Measurements from ENCODE around the gene LRRC8C. TPM values are rescaled to one million over a fixed set of nuclear protein-coding genes. Genes with fewer than 3 reads are reported as not detected.

The LRRC8C gene
- total and polyA plus RNA-seq, 10 of the 15 experiments (the other 5 are each of a cell fraction or from before 2014, with no cell fraction given): 2.3 to 16.3 (median 10.8) TPM

DNA sequence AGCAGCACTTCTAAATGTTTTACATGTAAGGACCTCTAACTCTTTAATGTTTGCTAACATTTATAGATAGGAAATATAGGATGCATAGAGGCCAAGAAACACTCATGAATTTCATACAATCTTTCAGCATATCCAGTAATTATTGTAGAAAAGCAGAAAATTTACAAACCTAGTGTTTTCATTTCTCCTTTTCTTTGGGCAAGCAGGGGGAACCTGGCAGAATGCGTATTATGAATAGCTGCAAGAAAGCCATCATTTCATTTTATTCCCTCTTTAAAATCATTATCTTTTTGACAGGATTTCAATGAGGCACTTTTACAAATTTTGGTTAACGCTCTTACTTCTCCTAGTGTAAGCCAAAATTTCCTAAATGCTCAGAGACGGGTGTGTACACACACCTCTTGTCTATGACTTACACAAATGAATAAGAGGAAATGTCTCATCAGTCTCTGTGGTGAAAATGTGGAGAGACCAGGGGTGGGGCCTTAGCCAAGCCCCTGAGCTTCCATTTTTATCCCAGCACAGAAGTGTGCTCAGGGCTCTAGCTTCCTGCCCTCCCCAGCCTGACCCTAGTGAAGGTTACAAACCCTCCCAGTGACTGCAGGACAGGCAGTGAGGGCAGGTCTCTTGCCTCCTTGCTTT is 91.6 kb downstream of the LRRC8C start (continued):
- TF ChIP-seq, protein P1, sequence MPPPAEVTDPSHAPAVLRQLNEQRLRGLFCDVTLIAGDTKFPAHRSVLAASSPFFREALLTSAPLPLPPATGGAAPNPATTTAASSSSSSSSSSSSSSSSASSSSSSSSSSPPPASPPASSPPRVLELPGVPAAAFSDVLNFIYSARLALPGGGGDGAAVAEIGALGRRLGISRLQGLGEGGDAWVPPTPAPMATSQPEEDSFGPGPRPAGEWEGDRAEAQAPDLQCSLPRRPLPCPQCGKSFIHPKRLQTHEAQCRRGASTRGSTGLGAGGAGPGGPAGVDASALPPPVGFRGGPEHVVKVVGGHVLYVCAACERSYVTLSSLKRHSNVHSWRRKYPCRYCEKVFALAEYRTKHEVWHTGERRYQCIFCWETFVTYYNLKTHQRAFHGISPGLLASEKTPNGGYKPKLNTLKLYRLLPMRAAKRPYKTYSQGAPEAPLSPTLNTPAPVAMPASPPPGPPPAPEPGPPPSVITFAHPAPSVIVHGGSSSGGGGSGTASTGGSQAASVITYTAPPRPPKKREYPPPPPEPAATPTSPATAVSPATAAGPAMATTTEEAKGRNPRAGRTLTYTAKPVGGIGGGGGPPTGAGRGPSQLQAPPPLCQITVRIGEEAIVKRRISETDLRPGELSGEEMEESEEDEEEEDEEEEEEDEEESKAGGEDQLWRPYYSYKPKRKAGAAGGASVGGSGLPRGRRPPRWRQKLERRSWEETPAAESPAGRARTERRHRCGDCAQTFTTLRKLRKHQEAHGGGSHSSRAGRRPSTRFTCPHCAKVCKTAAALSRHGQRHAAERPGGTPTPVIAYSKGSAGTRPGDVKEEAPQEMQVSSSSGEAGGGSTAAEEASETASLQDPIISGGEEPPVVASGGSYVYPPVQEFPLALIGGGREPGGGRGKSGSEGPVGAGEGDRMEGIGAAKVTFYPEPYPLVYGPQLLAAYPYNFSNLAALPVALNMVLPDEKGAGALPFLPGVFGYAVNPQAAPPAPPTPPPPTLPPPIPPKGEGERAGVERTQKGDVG (CRISPR knock-in tag; IDR thresholded peaks at IDR 0.05): no peak
- TF ChIP-seq, protein P2, sequence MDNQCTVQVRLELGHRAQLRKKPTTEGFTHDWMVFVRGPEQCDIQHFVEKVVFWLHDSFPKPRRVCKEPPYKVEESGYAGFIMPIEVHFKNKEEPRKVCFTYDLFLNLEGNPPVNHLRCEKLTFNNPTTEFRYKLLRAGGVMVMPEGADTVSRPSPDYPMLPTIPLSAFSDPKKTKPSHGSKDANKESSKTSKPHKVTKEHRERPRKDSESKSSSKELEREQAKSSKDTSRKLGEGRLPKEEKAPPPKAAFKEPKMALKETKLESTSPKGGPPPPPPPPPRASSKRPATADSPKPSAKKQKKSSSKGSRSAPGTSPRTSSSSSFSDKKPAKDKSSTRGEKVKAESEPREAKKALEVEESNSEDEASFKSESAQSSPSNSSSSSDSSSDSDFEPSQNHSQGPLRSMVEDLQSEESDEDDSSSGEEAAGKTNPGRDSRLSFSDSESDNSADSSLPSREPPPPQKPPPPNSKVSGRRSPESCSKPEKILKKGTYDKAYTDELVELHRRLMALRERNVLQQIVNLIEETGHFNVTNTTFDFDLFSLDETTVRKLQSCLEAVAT (IDR thresholded peaks at IDR 0.05): no peak
- peak; percentile 84 for TF ChIP-seq RUNX3 (IDR thresholded peaks at IDR 0.05; ENCODE audit: low read length)
- TF ChIP-seq IKZF1 (conservative IDR thresholded peaks at IDR 0.05): peak; percentile 55
- TF ChIP-seq NBN (IDR thresholded peaks at IDR 0.05): no peak

GRCh38 chr1:89725011-89725370 is 92.1 kb downstream of the LRRC8C start:
- H2AFZ ChIP-seq (ENCODE audit: control insufficient read depth, low read depth, low read length): no peak overlapping the region; the same call in 1 of the 2 replicates
- DNase-seq (ENCODE audit: low read depth, low spot score) (no peak), FAIRE-seq (no peak), ATAC-seq (peak; percentile 3; the same call in 2 of the 3 replicates)
- intact Hi-C loops (cut with micrococcal nuclease; ENCODE audit: unreplicated experiment) (no loop called here), in situ Hi-C loops (cut with MboI) (no loop called here)
- ChIA-PET CTCF (interaction anchor here (0.8 to 2.2 kb wide), 4 partner anchors 30 to 57 kb away, joined by 3 to 4 read pairs (median 4); no protein-coding TSS in a partner anchor), RAD21 (ENCODE audit: unreplicated experiment) (interaction anchor here (1.0 to 2.0 kb wide), 3 partner anchors 38 to 56 kb away, joined by 4 to 6 read pairs (median 5); no protein-coding TSS in a partner anchor), SMC1A (ENCODE audit: uncharacterized antibody, unreplicated experiment) (interaction anchor here (0.7 to 2.4 kb wide), 13 partner anchors 15 to 95 kb away, joined by 3 to 9 read pairs (median 3); no protein-coding TSS in a partner anchor), POLR2A (interaction anchor here (1.2 kb wide), 1 partner anchor 54 kb away, joined by 4 read pairs; no protein-coding TSS in a partner anchor)
- H3K27ac ChIP-seq (ENCODE audit: control insufficient read depth, insufficient read depth): no peak overlapping the region
- no peak overlapping the region for H3K9ac ChIP-seq (ENCODE audit: control insufficient read depth, insufficient read depth, low read length)
- BruUV-seq (replicated peaks): no TSS peak
- no peaks in the 10 kb centered on the region for H3K36me3 ChIP-seq (ENCODE audit: control insufficient read depth in 2 of 2, insufficient read depth in 2 of 2, low read length in 1 of 2)
- H3K9me3 ChIP-seq (replicated peaks; ENCODE audit: control insufficient read depth, insufficient read depth, low read length): no peaks in the 10 kb centered on the region
- no peaks in the 10 kb centered on the region for H4K20me1 ChIP-seq (ENCODE audit: control insufficient read depth, insufficient read depth)
- 85% methylated on average over 4 of the region's 4 CpGs for WGBS (ENCODE audit: insufficient coverage, insufficient replicate concordance, low lambda C conversion rate, missing lambda C conversion rate)
- no peaks in the 10 kb centered on the region for H3K27me3 ChIP-seq (replicated peaks in 1 of 2; ENCODE audit: control insufficient read depth in 2 of 2, insufficient read depth in 2 of 2, low read length in 1 of 2)
- peak overlapping the region; percentile 31 for H3K4me2 ChIP-seq (ENCODE audit: control insufficient read depth, insufficient read depth)
- peaks cover 24% of the 10 kb centered on the region for H3K4me1 ChIP-seq (ENCODE audit: control insufficient read depth, insufficient read depth, low read length)
- no peak overlapping the region for H3K4me3 ChIP-seq
- H3K79me2 ChIP-seq (ENCODE audit: control insufficient read depth, insufficient read depth, low read length): no peaks in the 10 kb centered on the region
- TF ChIP-seq MTA2 (IDR thresholded peaks at IDR 0.05; ENCODE audit: low read depth) (no peak), TBL1XR1 (IDR thresholded peaks at IDR 0.05; ENCODE audit: low read depth, low read length) (no peak), TCF12 (IDR thresholded peaks at IDR 0.05; ENCODE audit: low read depth, low read length) (no peak), FOXM1 (IDR thresholded peaks at IDR 0.05; ENCODE audit: low read depth, low read length) (no peak), RBBP5 (conservative IDR thresholded peaks at IDR 0.05) (no peak), MTA3 (IDR thresholded peaks at IDR 0.05; ENCODE audit: borderline replicate concordance, low read length) (no peak), JUNB (IDR thresholded peaks at IDR 0.05) (no peak), ZBED1 (IDR thresholded peaks at IDR 0.05; ENCODE audit: borderline replicate concordance) (no peak), MYB (IDR thresholded peaks at IDR 0.05; ENCODE audit: borderline replicate concordance, low read depth, low read length) (no peak), IRF3 (IDR thresholded peaks at IDR 0.05) (no peak)
- TF ChIP-seq, protein P3, sequence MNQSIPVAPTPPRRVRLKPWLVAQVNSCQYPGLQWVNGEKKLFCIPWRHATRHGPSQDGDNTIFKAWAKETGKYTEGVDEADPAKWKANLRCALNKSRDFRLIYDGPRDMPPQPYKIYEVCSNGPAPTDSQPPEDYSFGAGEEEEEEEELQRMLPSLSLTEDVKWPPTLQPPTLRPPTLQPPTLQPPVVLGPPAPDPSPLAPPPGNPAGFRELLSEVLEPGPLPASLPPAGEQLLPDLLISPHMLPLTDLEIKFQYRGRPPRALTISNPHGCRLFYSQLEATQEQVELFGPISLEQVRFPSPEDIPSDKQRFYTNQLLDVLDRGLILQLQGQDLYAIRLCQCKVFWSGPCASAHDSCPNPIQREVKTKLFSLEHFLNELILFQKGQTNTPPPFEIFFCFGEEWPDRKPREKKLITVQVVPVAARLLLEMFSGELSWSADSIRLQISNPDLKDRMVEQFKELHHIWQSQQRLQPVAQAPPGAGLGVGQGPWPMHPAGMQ (IDR thresholded peaks at IDR 0.05; ENCODE audit: borderline replicate concordance): no peak
